Cardiac muscle cell (in vitro differentiated cells and primary cell): ENCODE results near the gene VAMP5. TPM values are rescaled to one million over a fixed set of nuclear protein-coding genes. Genes with fewer than 3 reads are reported as not detected.

Source experiments
- DNase-seq, 2 donors: peaks; one replicate each; pipeline versions ENCODE4 v3.0.0 to v3.0.0-alpha.2; 2010 to 2017; ENCODE audit warnings: low read depth in 1 of 2, low spot score in 1 of 2
- H3K27ac ChIP-seq: fragments of 200-600 bp; sonication (generic); 2 replicates; pipeline ENCODE4 v1.5.1; 2016
- H3K27me3 ChIP-seq: fragments of 200-600 bp; sonication (generic); 2 replicates; pipeline ENCODE4 v1.6.0; 2016; ENCODE audit warnings: control low read depth
- H3K36me3 ChIP-seq: fragments of 200-600 bp; sonication (generic); 2 replicates; pipeline ENCODE4 v1.5.1; 2016; ENCODE audit warnings: control low read depth
- H3K4me1 ChIP-seq: fragments of 200-600 bp; sonication (generic); 2 replicates; pipeline ENCODE4 v1.8.1; 2017; ENCODE audit warnings: low read depth, mild to moderate bottlenecking, mixed run types
- H3K4me3 ChIP-seq: fragments of 200-600 bp; sonication (generic); 2 replicates; pipeline ENCODE4 v1.5.1; 2016; ENCODE audit warnings: mild to moderate bottlenecking
- H3K9me3 ChIP-seq: fragments of 200-600 bp; sonication (generic); 2 replicates; pipeline ENCODE4 v1.5.1; 2017; ENCODE audit warnings: low read depth, mild to moderate bottlenecking, control low read depth
- CTCF ChIP-seq: IDR thresholded peaks from 2 replicates; pipeline ENCODE4 v1.5.1; 2012; ENCODE audit warnings: low read depth, mild to moderate bottlenecking, low read length
- polyA plus RNA-seq: library from polyadenylated mRNA; unstranded; fragments of >200 nt; fragmentation: Nextera tagmentation; extraction: Ambion mirVana; gene quantifications from 2 replicates; pipeline ENCODE4 v1.2.1, GENCODE V29; 2016
- total RNA-seq: library from RNA; depleted of rRNA; stranded (reverse); fragments of >200 nt; gene quantifications from 2 replicates; pipeline ENCODE4 v1.2.3, GENCODE V29; 2016

VAMP5 gene
- total and polyA plus RNA-seq, 2 experiments from 2014 or later = 7.7 to 19.1 TPM

DNA sequence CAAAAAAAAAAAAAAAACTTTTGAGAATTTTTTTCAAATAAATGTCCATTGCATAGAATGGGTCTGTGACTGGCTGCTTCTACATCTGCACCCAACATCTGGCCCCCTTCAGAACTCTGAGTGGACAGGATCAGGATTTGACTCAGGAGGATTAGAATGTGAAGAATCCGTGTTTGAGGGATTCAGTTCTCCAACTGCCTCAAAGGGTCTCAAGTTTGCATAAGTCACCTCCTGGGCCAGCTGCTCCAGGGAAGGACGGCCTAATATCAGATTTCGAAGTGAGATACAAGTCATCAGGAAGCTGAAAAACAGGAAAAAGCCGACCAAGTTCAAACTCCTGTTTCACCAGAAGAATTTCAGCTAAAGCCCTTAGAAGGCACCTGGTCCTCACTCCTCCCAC is 34.4 kb upstream of the VAMP5 start:
- Histone ChIP-seq H3K4me3 (no peak overlapping the region), H3K36me3 (peaks cover 35% of the 10 kb centered on the region), H3K27me3 (no peaks in the 10 kb centered on the region), H3K27ac (peak overlapping the region; percentile 3), H3K9me3 (no peaks in the 10 kb centered on the region), H3K4me1 (no peaks in the 10 kb centered on the region)
- no peak for TF ChIP-seq CTCF
- DNase-seq = peak in 1 of 2 donors; percentile 95

GRCh38 chr2:85550486-85550885 is 33.7 kb upstream of the VAMP5 start:
- Histone ChIP-seq H3K4me3 (no peak overlapping the region), H3K4me1 (no peaks in the 10 kb centered on the region), H3K27me3 (no peaks in the 10 kb centered on the region), H3K9me3 (no peaks in the 10 kb centered on the region), H3K27ac (peak overlapping the region; percentile 3), H3K36me3 (peaks cover 33% of the 10 kb centered on the region)
- no peak for TF ChIP-seq CTCF
- DNase-seq = no peak

- Histone ChIP-seq H3K36me3 (peaks cover 29% of the 10 kb centered on the region), H3K27ac (no peak overlapping the region), H3K4me3 (no peak overlapping the region), H3K27me3 (no peaks in the 10 kb centered on the region), H3K9me3 (no peaks in the 10 kb centered on the region), H3K4me1 (no peaks in the 10 kb centered on the region)
- peak; percentile 92 for TF ChIP-seq CTCF
- peak; percentile 77 to 83 for DNase-seq
Observed at GRCh38 chr2:85551698-85552678, 32.2 kb upstream of the VAMP5 start.

- no peak for TF ChIP-seq CTCF
- no peaks in the 10 kb centered on the region for H3K27me3 ChIP-seq
- H3K4me1 ChIP-seq = no peaks in the 10 kb centered on the region
- no peaks in the 10 kb centered on the region for H3K9me3 ChIP-seq
- no peak overlapping the region for H3K4me3 ChIP-seq
- no peak overlapping the region for H3K27ac ChIP-seq
- DNase-seq = no peak
- peaks cover 29% of the 10 kb centered on the region for H3K36me3 ChIP-seq
Observed at GRCh38 chr2:85553184-85553583, 31.0 kb upstream of the VAMP5 start.

DNA sequence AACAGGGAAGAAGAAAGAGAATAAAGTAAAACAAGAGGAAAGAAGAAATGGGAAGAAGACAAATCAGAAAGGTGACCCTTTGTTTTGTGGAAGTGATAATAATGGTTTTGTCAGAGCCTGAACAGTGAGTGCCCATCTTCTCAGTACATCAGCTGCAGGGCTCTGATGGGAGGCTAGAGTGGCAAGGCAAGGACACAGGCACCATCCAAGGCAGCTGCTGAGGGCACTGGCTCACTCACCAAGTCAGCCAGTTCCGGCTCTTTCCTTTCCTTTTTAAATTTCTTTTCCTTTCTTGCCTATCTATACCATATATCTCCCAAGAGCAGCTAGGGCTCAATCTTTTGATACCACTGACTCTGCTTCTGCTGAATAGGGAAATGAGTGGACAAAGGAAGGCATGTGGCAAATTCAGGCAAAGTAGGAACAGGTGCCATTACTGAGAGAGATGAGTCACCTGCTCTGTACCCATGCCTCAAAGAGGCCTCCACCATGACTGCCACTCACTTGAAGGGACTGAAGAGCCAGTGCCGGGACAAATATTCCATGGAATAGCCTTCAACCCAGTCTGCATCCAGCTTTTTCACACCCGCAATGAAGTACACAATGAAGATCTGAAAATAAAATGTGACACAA is 29.1 kb upstream of the VAMP5 start:
- Histone ChIP-seq H3K9me3 (no peaks in the 10 kb centered on the region), H3K27ac (no peak overlapping the region), H3K27me3 (no peaks in the 10 kb centered on the region), H3K4me1 (no peaks in the 10 kb centered on the region), H3K4me3 (no peak overlapping the region), H3K36me3 (peaks cover 27% of the 10 kb centered on the region)
- no peak for DNase-seq
- no peak for TF ChIP-seq CTCF
